Ectodermal cell (in vitro differentiated cells): ENCODE measurements around the gene CTNNA3.

Experiments
- H3K27ac ChIP-seq: 2 replicates; pipeline ENCODE4 v1.7.0; 2013; ENCODE audit warnings: mild to moderate bottlenecking, low read depth, low read length; ENCODE audit not compliant: insufficient read depth, poor library complexity, severe bottlenecking
- H3K27me3 ChIP-seq: 2 replicates; pipeline ENCODE4 v1.7.0; 2013; ENCODE audit warnings: mild to moderate bottlenecking, low read length; ENCODE audit not compliant: insufficient read depth, control insufficient read depth, poor library complexity, severe bottlenecking
- H3K36me3 ChIP-seq: one replicate; pipeline ENCODE4 v1.7.0; 2013; ENCODE audit warnings: low read length; ENCODE audit not compliant: control insufficient read depth, insufficient read depth
- H3K4me1 ChIP-seq: one replicate; pipeline ENCODE4 v1.7.0; 2013; ENCODE audit warnings: low read length; ENCODE audit not compliant: control insufficient read depth, insufficient read depth
- H3K4me3 ChIP-seq: 2 replicates; pipeline ENCODE4 v1.7.0; 2013; ENCODE audit warnings: low read depth, low read length, control low read depth; ENCODE audit not compliant: insufficient read depth
- H3K9me3 ChIP-seq: 2 replicates; pipeline ENCODE4 v1.7.0; 2013; ENCODE audit warnings: mild to moderate bottlenecking, low read length, moderate library complexity; ENCODE audit not compliant: control insufficient read depth
- WGBS, 2 experiments: methylation state at CpG; one replicate each; pipeline ENCODE4 v1.1.7; 2013; ENCODE audit warnings: missing lambda C conversion rate in 2 of 2; 5-methylcytosine and 5-hydroxymethylcytosine counted together

CTNNA3 gene

GRCh38 chr10:67022099-67022498 lies 673.9 kb downstream of the CTNNA3 start:
- Histone ChIP-seq H3K27ac (no peak overlapping the region), H3K4me1 (no peaks in the 10 kb centered on the region), H3K27me3 (no peaks in the 10 kb centered on the region), H3K4me3 (no peak overlapping the region), H3K36me3 (no peaks in the 10 kb centered on the region), H3K9me3 (no peaks in the 10 kb centered on the region)

GRCh38 chr10:67017218-67017617 lies 678.8 kb downstream of the CTNNA3 start:
- Histone ChIP-seq H3K4me1 (no peaks in the 10 kb centered on the region), H3K9me3 (no peaks in the 10 kb centered on the region), H3K36me3 (no peaks in the 10 kb centered on the region), H3K4me3 (no peak overlapping the region), H3K27me3 (no peaks in the 10 kb centered on the region), H3K27ac (no peak overlapping the region)
- 92 to 100% methylated on average over 2 of the region's 2 CpGs for WGBS, 2 experiments

- Histone ChIP-seq H3K27me3 (no peaks in the 10 kb centered on the region), H3K9me3 (no peaks in the 10 kb centered on the region), H3K36me3 (no peaks in the 10 kb centered on the region), H3K27ac (no peak overlapping the region), H3K4me1 (no peaks in the 10 kb centered on the region), H3K4me3 (no peak overlapping the region)
- WGBS, 2 experiments, result 100% methylated on average over 1 of the region's 1 CpG; no CpG with 5 or more reads in 1 of the 2 experiments
Observed at GRCh38 chr10:67015225-67015624, 680.8 kb downstream of the CTNNA3 start.

- Histone ChIP-seq H3K9me3 (no peaks in the 10 kb centered on the region), H3K27ac (no peak overlapping the region), H3K4me1 (no peaks in the 10 kb centered on the region), H3K27me3 (no peaks in the 10 kb centered on the region), H3K4me3 (no peak overlapping the region), H3K36me3 (no peaks in the 10 kb centered on the region)
- WGBS, 2 experiments, result 94 to 97% methylated on average over 2 to 3 of the region's 3 CpGs
Observed at GRCh38 chr10:67011981-67012380, 684.0 kb downstream of the CTNNA3 start.

- no peak overlapping the region for H3K27ac ChIP-seq
- WGBS, 2 experiments, result no CpG with 5 or more reads among the region's 1 CpG
Observed at GRCh38 chr10:67011480-67011879, 684.5 kb downstream of the CTNNA3 start.

GRCh38 chr10:67005981-67006380 lies 690.0 kb downstream of the CTNNA3 start:
- H3K4me1 ChIP-seq, result no peaks in the 10 kb centered on the region
- H3K27me3 ChIP-seq, result no peaks in the 10 kb centered on the region
- no peaks in the 10 kb centered on the region for H3K9me3 ChIP-seq
- H3K27ac ChIP-seq, result no peak overlapping the region
- no peaks in the 10 kb centered on the region for H3K36me3 ChIP-seq
- no peak overlapping the region for H3K4me3 ChIP-seq
- 91 to 100% methylated on average over 1 of the region's 1 CpG for WGBS, 2 experiments

More at GRCh38 chr10:67011480-67011879, 684.5 kb downstream of the CTNNA3 start:
- H3K4me3 ChIP-seq, result no peak overlapping the region
- no peaks in the 10 kb centered on the region for H3K4me1 ChIP-seq
- H3K36me3 ChIP-seq, result no peaks in the 10 kb centered on the region
- H3K9me3 ChIP-seq, result no peaks in the 10 kb centered on the region
- H3K27me3 ChIP-seq, result no peaks in the 10 kb centered on the region

- Histone ChIP-seq H3K9me3 (no peaks in the 10 kb centered on the region), H3K27me3 (no peaks in the 10 kb centered on the region), H3K27ac (no peak overlapping the region), H3K36me3 (no peaks in the 10 kb centered on the region), H3K4me3 (no peak overlapping the region), H3K4me1 (no peaks in the 10 kb centered on the region)
- WGBS, 2 experiments, result 100% methylated on average over 2 of the region's 2 CpGs; no CpG with 5 or more reads in 1 of the 2 experiments
Observed at GRCh38 chr10:67004690-67005089, 691.3 kb downstream of the CTNNA3 start.

GRCh38 chr10:66999762-67000545 lies 696.0 kb downstream of the CTNNA3 start:
- no peak overlapping the region for H3K4me3 ChIP-seq
- no peaks in the 10 kb centered on the region for H3K27me3 ChIP-seq
- no peaks in the 10 kb centered on the region for H3K9me3 ChIP-seq
- no peaks in the 10 kb centered on the region for H3K36me3 ChIP-seq
- 89 to 97% methylated on average over 3 of the region's 3 CpGs for WGBS, 2 experiments
- H3K4me1 ChIP-seq, result no peaks in the 10 kb centered on the region
- H3K27ac ChIP-seq, result no peak overlapping the region

GRCh38 chr10:66996996-66997395 lies 699.0 kb downstream of the CTNNA3 start:
- H3K4me1 ChIP-seq, result no peaks in the 10 kb centered on the region
- no peak overlapping the region for H3K27ac ChIP-seq
- 79 to 100% methylated on average over 1 of the region's 1 CpG for whole genome bisulfite sequencing, 2 experiments
- no peaks in the 10 kb centered on the region for H3K9me3 ChIP-seq
- no peaks in the 10 kb centered on the region for H3K36me3 ChIP-seq
- no peaks in the 10 kb centered on the region for H3K27me3 ChIP-seq
- no peak overlapping the region for H3K4me3 ChIP-seq

GRCh38 chr10:66990143-66990830 lies 705.7 kb downstream of the CTNNA3 start:
- H3K27ac ChIP-seq, result no peak overlapping the region

More at GRCh38 chr10:66990143-66990830, 705.7 kb downstream of the CTNNA3 start:
- Histone ChIP-seq H3K4me1 (no peaks in the 10 kb centered on the region), H3K36me3 (no peaks in the 10 kb centered on the region), H3K27me3 (no peaks in the 10 kb centered on the region), H3K9me3 (no peaks in the 10 kb centered on the region), H3K4me3 (no peak overlapping the region)
- 100% methylated on average over 1 of the region's 1 CpG; no CpG with 5 or more reads in 1 of the 2 experiments for WGBS, 2 experiments
